ELR (cell line): ENCODE measurements around the gene TRABD2A.

ENCODE experiments used
- DNase-seq: peaks from one replicate; pipeline ENCODE4 v3.0.0-alpha.2; 2015; ENCODE audit warnings: low read depth

The TRABD2A gene

GRCh38 chr2:84849271-84849952 is 31.5 kb downstream of the TRABD2A start:
- DNase-seq, result peak; percentile 71

DNA sequence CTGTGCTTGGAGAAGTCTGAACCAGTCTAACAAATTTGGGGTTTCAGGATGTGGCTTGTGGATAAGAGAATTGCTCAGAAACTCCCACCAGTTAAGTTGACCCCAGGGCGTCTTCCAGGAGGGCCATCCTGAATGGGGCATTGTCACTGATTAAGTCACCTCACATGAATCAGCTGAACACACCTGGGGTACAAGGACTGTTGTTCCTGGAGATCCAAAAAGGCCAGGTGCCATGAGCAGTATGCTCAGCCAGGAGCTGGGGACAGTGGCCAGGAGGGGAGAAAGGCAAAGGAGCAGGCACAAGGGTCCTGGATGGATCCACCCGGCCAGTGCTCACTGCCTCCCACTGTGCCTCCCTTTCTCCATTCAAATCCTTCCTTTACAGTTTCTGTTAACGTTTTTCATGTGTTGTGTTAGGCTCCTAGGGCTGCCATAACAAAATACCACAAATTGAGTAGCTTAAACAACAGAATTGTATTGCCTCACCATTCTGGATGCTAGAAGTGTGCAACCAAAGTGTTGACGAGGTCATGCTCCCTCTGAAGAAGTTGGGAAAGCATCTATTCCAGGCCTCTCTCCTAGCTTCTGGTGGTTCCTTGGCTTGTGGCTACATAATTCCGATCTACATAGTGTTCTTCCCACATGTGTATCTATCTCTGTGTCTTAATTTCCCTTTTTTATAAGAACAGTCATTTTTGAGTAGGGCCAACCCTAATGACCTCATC is 33.4 kb downstream of the TRABD2A start:
- DNase-seq, result no peak

- peak; percentile 53 for DNase-seq
Measured at GRCh38 chr2:84846741-84847142, 34.1 kb downstream of the TRABD2A start.

GRCh38 chr2:84846041-84846663 is 34.7 kb downstream of the TRABD2A start:
- no peak for DNase-seq

- DNase-seq, result no peak
Measured at GRCh38 chr2:84844141-84844540, 36.7 kb downstream of the TRABD2A start.

DNA sequence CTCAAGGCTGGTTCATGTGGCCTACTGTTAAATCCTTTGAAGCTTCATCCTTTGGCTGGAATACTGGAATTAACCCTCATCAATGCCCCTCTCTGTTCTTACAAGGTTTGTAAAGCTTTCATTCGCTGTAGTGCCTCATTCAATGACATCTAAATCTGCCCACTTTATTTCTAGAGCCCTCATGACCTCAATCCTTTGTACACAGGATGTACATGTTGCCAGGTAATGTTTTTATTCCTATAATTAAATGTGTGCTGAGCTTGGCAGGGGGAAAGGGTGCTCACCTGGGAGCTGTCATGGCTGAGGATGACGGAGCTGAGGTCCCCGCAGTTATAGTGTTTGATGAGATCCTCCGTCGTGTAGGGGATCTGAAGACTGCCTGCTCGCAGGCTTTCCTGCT is 39.3 kb downstream of the TRABD2A start:
- no peak for DNase-seq

- peak; percentile 54 for DNase-seq
Measured at GRCh38 chr2:84840306-84840705, 40.6 kb downstream of the TRABD2A start.

DNA sequence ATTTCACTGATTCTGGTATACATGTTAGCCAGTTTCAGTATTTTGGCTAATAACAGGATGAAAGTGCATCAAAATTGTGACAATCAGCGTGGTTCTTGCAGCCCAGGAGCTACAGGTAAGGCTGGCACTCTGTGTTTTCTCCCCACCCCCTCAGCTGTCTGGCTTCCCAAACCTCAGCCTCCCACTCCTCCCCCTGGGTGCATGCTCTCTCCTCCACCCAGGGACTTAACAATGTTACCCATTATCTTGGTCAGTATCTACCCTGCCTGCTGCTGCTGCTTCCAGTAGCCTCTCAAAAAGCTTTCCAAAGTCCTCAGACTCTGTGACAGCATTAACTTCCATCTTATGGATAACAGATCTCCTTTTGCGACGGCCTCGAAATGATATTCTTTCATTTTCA is 41.0 kb downstream of the TRABD2A start:
- DNase-seq, result no peak

DNA sequence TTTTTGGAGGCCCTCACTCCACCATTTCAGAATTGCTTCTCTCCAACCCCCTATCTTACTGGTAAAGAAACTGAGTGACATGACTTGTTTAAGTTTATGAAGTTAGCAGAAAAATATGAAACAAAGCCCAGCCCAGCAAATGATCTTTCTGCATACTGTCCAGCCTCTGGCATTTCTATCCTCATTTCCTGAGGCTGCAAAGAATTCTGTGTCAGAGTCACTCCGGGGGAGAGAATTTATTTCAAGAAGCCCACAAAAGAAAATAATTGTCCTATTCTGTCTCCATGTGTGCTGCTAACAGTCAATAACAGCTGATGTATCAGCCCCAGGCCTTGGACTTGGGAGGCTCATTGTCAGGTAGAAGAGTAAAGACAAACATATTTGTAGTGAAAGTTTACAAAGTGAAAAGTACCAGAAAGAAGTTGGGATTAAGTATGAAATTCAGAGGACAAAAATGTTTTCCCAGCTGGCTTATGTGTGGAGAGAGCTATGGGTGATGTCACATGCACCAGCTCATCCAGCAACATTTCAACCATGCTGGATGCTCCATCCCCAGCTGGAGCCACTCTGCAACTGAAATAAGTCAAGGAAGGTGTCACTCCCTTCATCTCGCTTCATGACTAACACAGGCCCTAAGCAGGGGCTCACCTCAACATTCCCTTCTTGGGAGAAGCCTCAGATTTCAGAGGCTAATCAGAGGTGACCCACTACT is 42.3 kb downstream of the TRABD2A start:
- no peak for DNase-seq

DNA sequence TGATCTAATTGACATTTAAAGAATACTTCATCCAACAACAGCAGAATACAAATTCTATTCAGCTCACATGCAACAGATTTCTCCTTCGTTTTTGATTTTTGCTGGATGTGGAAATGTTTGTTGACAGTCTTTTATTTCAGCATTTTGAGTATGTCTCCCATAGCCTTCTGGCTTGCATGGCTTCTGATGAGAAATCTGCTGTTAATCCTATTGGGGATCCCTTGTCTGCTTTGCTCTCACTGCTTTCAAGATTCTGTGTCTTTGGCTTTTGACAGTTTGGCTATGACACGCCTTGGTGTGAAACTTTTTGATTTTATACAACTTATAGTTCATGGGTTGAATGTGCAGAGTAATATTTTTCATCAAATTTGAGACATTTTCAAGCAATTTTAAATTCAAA is 44.7 kb downstream of the TRABD2A start:
- no peak for DNase-seq

DNA sequence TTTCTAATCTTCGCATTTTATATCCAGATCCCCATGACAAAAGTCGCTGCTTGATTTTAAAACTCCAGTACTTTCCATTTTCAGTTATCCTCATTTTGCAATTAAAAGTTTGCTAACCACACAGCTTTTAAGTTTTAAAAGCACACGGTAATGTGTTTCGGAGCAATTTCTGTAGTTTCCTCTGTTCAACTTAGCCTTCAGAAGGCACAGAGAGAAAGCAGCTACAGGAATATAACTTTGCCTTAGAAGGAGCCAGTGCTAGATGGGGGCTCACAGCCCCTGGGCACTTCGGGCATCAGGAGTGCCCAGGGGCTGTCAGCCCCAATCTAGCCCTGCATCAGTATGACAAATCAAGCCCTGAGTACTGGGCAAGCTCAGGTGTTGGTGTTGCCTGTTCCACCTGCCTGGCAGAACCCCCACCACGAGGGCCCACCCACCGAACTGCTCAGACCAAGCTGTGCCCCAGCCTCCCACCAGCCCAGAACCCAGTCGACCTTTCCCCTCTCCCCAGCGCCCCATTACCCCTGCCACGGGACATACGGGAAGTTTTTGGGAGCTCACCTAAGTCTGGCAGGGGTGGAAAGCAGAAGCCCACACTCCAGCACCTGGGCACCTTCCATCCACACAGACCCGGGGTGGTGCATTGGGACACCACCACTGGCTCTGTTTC is 47.3 kb downstream of the TRABD2A start:
- no peak for DNase-seq

- DNase-seq, result peak; percentile 36
Measured at GRCh38 chr2:84832772-84833461, 48.0 kb downstream of the TRABD2A start.

GRCh38 chr2:84830758-84831500 is 50.0 kb downstream of the TRABD2A start:
- DNase-seq, result no peak

DNA sequence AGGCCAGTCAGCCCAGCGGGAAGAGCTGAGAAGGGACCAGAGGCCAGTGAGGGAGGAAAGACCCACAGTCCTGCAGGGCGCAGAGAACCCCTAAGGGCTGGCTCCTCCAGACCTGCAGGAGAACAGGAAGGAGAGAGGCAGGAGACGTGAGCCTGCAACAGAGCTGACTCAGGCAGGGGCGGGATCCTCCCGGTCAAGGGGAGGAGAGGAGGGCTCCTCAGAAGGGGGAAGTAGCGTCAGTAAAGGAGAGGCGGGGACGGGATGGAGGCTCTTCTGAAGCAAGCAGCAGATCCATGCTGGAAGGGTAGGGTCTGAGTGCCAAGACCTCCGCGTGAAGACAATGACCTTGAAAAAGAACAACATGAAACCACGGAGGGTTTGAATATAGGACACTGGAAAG is 50.8 kb downstream of the TRABD2A start:
- DNase-seq, result peak; percentile 58

DNA sequence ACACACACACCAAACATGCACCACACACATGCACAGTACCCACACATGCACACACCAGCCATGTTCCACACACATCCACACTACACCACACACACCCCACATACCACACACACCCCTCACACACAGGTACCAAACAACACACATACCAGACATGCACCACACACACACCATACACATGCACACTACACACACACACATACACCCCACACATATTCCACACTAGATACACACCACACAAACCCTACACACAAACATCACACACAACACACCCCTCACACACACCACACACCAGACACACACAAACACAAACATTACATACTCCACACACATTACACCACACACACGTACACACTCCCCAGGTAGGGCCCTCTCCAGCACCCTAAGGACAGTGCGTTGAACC is 51.2 kb downstream of the TRABD2A start:
- no peak for DNase-seq

GRCh38 chr2:84827978-84828575 is 52.8 kb downstream of the TRABD2A start:
- no peak for DNase-seq

DNA sequence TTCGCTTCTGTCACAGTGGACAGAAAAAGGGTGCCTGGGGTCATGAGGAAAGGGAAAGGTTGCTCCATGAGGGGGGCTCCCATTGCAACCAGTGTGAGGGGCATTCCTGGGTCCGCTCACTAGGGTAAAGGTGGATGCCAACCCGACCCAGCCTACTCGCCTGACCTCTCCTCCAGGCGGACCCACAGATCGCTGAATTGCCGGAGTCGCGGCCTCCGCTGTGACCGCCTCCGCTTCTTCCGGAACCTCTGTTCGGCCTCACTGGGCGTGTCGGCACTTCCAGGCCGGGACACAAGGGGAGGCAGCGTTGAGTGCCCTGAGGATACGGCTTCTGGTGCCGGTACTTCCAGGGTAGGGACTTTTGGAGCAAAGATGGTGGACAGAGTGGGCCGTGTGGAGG is 57.1 kb downstream of the TRABD2A start:
- DNase-seq, result no peak

DNA sequence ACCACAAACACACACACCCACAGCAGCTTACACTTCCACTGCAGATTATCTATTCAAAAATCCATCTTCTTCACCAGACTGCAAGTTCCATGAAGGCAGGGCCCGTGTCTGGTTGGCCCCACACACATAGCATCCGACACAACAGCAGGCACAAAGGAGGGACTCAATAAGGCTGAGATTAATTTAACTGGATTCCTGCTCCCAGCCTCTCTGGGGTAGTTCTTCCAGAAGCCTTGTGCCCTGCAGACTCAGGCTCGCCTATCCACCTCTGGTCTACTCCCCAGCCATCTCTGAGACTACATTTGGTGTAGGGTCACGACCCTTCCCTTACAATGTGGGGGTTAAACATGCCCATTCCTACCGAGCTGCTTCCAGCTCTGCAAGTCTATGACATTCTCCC is 57.7 kb downstream of the TRABD2A start:
- no peak for DNase-seq

- DNase-seq, result no peak
Measured at GRCh38 chr2:84821806-84822205, 59.1 kb downstream of the TRABD2A start.

DNA sequence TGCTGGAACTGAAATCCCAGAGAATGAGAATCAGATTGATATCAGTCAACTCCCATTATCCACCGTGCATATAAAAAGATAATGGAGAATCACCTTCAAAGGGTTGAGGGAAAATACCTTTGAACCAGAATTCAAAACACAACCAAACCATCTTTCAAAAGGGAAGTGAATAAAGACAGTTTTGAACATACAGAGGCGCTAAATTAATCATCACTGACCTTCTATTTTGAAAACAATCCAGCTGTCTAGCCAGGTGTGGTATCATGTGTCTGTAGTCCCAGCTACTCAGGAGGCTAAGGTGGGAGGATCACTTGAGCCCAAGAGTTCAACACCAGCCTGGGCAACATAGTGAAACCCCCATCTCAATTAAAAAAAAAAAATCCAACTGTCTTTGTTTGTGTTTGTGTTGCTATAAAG is 63.6 kb downstream of the TRABD2A start:
- DNase-seq, result no peak
